ENCODE data around the gene MCCC1. TPM values are rescaled to one million over a fixed set of nuclear protein-coding genes. Genes with fewer than 3 reads are reported as not detected.

Gene MCCC1
- total RNA-seq (10 to 100 TPM; 17.7 to 37.5 (median 31.8) TPM), polyA plus RNA-seq (10 to 100 TPM; 26.4 to 31.8 TPM), total RNA-seq (24.0 reads per million, percentile 54 among the genes with 10 or more reads in this experiment)

DNA sequence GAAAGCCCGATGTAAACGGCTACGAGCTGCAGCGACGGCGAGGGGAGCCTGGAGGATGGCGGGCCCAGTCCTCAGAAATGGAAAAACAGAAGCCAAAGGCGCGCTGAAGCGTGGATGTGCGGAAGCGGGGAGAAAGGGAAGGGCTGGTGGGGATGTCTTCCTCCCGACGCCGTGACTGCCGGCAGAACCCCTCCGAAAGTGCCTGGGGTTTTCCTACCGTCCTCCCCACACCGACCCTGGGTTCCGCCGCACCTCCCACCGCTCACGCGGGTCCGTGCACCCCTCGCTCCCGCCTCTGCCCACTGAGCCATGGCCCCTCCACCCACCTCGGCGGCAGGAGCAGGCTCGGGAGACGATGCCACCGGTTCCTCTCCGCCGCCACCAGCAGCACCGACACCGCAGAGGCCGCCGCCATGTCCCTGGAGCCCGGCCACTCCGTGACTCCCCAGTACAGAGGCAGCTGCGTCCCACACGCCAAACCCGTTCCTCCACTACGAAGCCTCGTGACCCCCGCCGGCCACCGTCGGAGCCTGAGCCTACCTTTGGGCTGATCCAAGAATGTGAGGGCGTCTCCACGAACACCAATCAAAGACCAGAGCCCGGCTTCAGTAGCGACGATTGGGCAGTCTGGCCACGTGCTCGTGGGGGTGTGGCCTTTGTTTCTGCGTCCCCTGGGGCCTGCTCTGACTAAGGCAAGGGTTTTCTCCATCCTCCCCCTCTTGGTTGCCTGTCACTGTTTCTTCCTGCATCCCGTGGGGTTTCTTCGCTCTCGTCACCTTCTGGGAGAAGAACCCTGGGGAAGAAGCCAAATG, at the start of gene MCCC1:
TSS of gene MCCC1 (minus strand) at position 471 of the 812 bp plus-strand sequence. CDS start at position 415, 56 bp downstream.
- intact Hi-C loops (cut with micrococcal nuclease) = loop anchor here (1.0 to 10.0 kb wide), 19 partner anchors 63 to 1714 kb away; partner anchors contain the start of genes DCUN1D1 (in 2 of the 2), LAMP3 (in 2 of the 2), ABCC5 (in 1 of the 2) and ALG3 (in 1 of the 2)
- Histone ChIP-seq H3K36me3 (ENCODE audit: control insufficient read depth in 2 of 3, insufficient read depth in 3 of 3, low read length in 3 of 3) (peaks cover 0 to 6% (median 0%) of the 10 kb centered on the region in 3 experiments), H3K27me3 (ENCODE audit: control insufficient read depth in 2 of 2, insufficient read depth in 2 of 2, low read length in 2 of 2) (no peaks in the 10 kb centered on the region), H3K4me3 (ENCODE audit: low read length) (peak within 1 kb of the TSS; percentile 73), H3K9me3 (ENCODE audit: control insufficient read depth in 2 of 3, low read length in 3 of 3) (no peaks in the 10 kb centered on the region), H3K4me1 (ENCODE audit: control insufficient read depth in 2 of 2, insufficient read depth in 2 of 2, low read length in 2 of 2) (peaks cover 7 to 10% of the 10 kb centered on the region in 2 donors), H3K27ac (ENCODE audit: low read depth, low read length) (peak within 1 kb of the TSS; percentile 83)
- H3K4me1 Mint-ChIP-seq = peaks cover 18 to 52% (median 43%) of the 10 kb centered on the region in 7 donors
- H3K27ac Mint-ChIP-seq = peak within 1 kb of the TSS; percentile 90 to 99 (median 97)
- H3K9me3 Mint-ChIP-seq = no peaks in the 10 kb centered on the region
- ATAC-seq = peak; percentile 99
- POLR2A ChIA-PET = interaction anchor here (1.4 kb wide), 1 partner anchor 307 kb away, joined by 5 read pairs; no protein-coding TSS in a partner anchor
- DNase-seq = peak; percentile 82 to 98 (median 97)
- H3K27me3 Mint-ChIP-seq = no peaks in the 10 kb centered on the region
- H3K36me3 Mint-ChIP-seq = peaks cover 0 to 14% (median 4%) of the 10 kb centered on the region in 5 donors
- H3K4me3 Mint-ChIP-seq = peak within 1 kb of the TSS; percentile 87 to 98 (median 97)
- CTCF ChIA-PET = interaction anchor here (0.6 to 1.0 kb wide), 3 partner anchors 13 to 308 kb away, joined by 3 to 4 read pairs (median 3); no protein-coding TSS in a partner anchor

DNA sequence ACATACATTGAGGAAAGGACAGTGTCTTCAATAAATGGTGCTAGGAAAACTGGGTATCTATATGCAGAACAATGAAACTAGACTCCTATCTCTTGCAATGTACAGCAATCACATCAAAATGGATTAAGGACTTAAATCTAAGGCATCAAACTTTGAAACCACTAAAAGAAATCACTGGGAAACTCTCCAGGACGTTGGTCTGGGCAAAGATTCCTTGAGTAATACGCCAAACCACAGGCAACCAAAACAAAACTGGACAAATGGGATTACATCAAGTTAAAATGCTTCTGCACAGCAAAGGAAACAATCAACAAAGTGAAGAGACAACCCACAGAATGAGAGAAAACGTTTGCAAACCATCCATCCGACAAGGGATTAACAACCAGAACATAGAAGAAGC, 48.8 kb upstream of the MCCC1 start:
- POLR2A ChIA-PET = no interaction called here
- no peak for DNase-seq
- Mint-ChIP-seq H3K36me3 (peaks cover 0 to 8% (median 7%) of the 10 kb centered on the region in 5 donors), H3K4me3 (no peak overlapping the region), H3K4me1 (no peaks in the 10 kb centered on the region), H3K9me3 (no peaks in the 10 kb centered on the region), H3K27me3 (peaks cover 0 to 2% (median 0%) of the 10 kb centered on the region in 5 donors), H3K27ac (no peak overlapping the region)
- intact Hi-C loops (cut with micrococcal nuclease) = no loop called here
- Histone ChIP-seq H3K4me1 (ENCODE audit: control insufficient read depth in 2 of 2, insufficient read depth in 2 of 2, low read length in 2 of 2) (no peaks in the 10 kb centered on the region), H3K27ac (ENCODE audit: low read depth, low read length) (no peak overlapping the region), H3K27me3 (ENCODE audit: control insufficient read depth in 2 of 2, insufficient read depth in 2 of 2, low read length in 2 of 2) (no peaks in the 10 kb centered on the region), H3K36me3 (ENCODE audit: control insufficient read depth in 2 of 3, insufficient read depth in 3 of 3, low read length in 3 of 3) (no peaks in the 10 kb centered on the region), H3K9me3 (ENCODE audit: control insufficient read depth in 2 of 3, low read length in 3 of 3) (no peaks in the 10 kb centered on the region), H3K4me3 (ENCODE audit: low read length) (no peak overlapping the region)
- ATAC-seq = no peak
- CTCF ChIA-PET = no interaction called here

DNA sequence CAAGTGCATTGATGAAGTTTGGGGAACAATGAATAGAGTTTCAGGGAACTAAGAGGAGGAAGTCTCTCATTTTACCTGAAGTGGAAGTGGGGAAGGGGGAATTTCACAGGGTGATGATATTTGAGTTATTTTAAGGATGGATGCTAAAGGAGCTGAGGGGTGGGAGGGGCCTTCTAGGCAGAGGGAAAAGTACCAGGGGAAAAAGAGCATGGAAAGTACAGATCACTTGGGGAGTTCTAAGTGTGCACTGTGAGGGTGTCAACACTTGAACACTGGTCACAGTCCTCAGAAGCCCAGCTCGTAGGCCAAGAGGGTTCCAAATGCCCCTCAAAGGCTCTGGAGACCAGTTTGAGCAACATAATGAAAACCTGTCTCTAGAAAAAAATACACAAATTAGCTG, 45.1 kb upstream of the MCCC1 start:
- DNase-seq = no peak
- H3K4me3 Mint-ChIP-seq = no peak overlapping the region
- Histone ChIP-seq H3K9me3 (ENCODE audit: control insufficient read depth in 2 of 3, low read length in 3 of 3) (no peaks in the 10 kb centered on the region), H3K4me1 (ENCODE audit: control insufficient read depth in 2 of 2, insufficient read depth in 2 of 2, low read length in 2 of 2) (no peaks in the 10 kb centered on the region), H3K36me3 (ENCODE audit: control insufficient read depth in 2 of 3, insufficient read depth in 3 of 3, low read length in 3 of 3) (no peaks in the 10 kb centered on the region), H3K27me3 (ENCODE audit: control insufficient read depth in 2 of 2, insufficient read depth in 2 of 2, low read length in 2 of 2) (no peaks in the 10 kb centered on the region), H3K27ac (ENCODE audit: low read depth, low read length) (no peak overlapping the region), H3K4me3 (ENCODE audit: low read length) (no peak overlapping the region)
- ChIA-PET CTCF (interaction anchor here (0.6 kb wide), 1 partner anchor 983 kb away, joined by 3 read pairs; no protein-coding TSS in a partner anchor), POLR2A (interaction anchor here (0.6 kb wide), 1 partner anchor 283 kb away, joined by 4 read pairs; no protein-coding TSS in a partner anchor)
- ATAC-seq = no peak
- no peaks in the 10 kb centered on the region for H3K9me3 Mint-ChIP-seq
- intact Hi-C loops (cut with micrococcal nuclease) = no loop called here
- H3K27me3 Mint-ChIP-seq = peaks cover 0 to 2% (median 0%) of the 10 kb centered on the region in 5 donors
- H3K4me1 Mint-ChIP-seq = no peaks in the 10 kb centered on the region
- H3K36me3 Mint-ChIP-seq = peaks cover 0 to 6% (median 3%) of the 10 kb centered on the region in 5 donors
- no peak overlapping the region for H3K27ac Mint-ChIP-seq

DNA sequence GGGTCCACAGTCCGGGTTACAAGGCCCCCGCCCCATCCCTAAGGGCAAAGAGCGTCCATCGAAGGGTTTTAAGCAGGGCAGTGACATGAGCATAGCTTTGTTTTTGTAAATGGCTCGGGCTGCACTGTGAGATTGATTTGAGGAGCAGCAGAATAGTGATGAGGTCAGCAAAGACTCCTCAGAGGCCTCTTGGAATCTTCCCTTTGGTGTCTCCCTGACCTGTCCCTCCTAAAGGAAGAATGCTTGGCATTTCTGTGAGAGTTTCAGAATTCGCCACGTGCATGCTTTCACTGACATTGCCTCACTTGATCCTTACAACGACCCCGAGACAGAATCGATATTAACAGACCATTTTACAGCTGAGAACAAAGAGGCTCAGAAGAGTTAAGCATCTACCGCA, 42.9 kb upstream of the MCCC1 start:
- intact Hi-C loops (cut with micrococcal nuclease) = no loop called here
- Histone ChIP-seq H3K36me3 (ENCODE audit: control insufficient read depth in 2 of 3, insufficient read depth in 3 of 3, low read length in 3 of 3) (no peaks in the 10 kb centered on the region), H3K4me3 (ENCODE audit: low read length) (no peak overlapping the region), H3K27ac (ENCODE audit: low read depth, low read length) (no peak overlapping the region), H3K9me3 (ENCODE audit: control insufficient read depth in 2 of 3, low read length in 3 of 3) (no peaks in the 10 kb centered on the region), H3K4me1 (ENCODE audit: control insufficient read depth in 2 of 2, insufficient read depth in 2 of 2, low read length in 2 of 2) (no peaks in the 10 kb centered on the region), H3K27me3 (ENCODE audit: control insufficient read depth in 2 of 2, insufficient read depth in 2 of 2, low read length in 2 of 2) (no peaks in the 10 kb centered on the region)
- no peak overlapping the region for H3K27ac Mint-ChIP-seq
- peaks cover 0 to 2% (median 0%) of the 10 kb centered on the region in 5 donors for H3K27me3 Mint-ChIP-seq
- H3K4me1 Mint-ChIP-seq = no peaks in the 10 kb centered on the region
- no peaks in the 10 kb centered on the region for H3K9me3 Mint-ChIP-seq
- H3K4me3 Mint-ChIP-seq = no peak overlapping the region
- DNase-seq (no peak), ATAC-seq (no peak)
- H3K36me3 Mint-ChIP-seq = peaks cover 0 to 3% (median 0%) of the 10 kb centered on the region in 5 donors
- ChIA-PET POLR2A (no interaction called here), CTCF (no interaction called here)

DNA sequence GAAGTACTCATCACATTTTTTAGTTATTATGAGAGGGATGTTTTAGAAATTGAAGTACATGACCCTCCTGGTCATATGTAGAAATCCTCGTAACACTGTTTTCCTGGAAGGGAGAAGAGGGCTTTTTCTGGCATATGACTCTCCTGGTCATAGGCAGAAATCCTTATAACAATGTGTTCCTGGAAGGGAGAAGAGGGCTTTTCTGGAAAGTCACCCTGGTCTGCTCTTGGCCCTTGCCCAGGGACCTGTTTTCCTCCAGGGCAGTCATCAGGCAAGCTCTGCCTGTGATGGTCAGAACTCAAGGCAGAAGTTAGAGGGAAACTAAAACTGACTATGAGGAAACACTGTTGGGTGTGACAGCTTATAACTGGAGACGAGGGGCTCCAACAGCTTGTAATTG, 35.5 kb upstream of the MCCC1 start:
- Mint-ChIP-seq H3K27me3 (peaks cover 0 to 3% (median 0%) of the 10 kb centered on the region in 5 donors), H3K4me1 (peaks cover 0 to 11% (median 5%) of the 10 kb centered on the region in 7 donors), H3K27ac (no peak overlapping the region), H3K4me3 (no peak overlapping the region), H3K9me3 (peaks cover 0 to 11% (median 2%) of the 10 kb centered on the region in 11 donors), H3K36me3 (peaks cover 0 to 27% (median 11%) of the 10 kb centered on the region in 5 donors)
- H3K36me3 ChIP-seq (ENCODE audit: control insufficient read depth in 2 of 3, insufficient read depth in 3 of 3, low read length in 3 of 3) = no peaks in the 10 kb centered on the region
- intact Hi-C loops (cut with micrococcal nuclease) = no loop called here
- CTCF ChIA-PET = no interaction called here
- no peak overlapping the region for H3K27ac ChIP-seq (ENCODE audit: low read depth, low read length)
- POLR2A ChIA-PET = no interaction called here
- DNase-seq (no peak), ATAC-seq (no peak)
- H3K4me1 ChIP-seq (ENCODE audit: control insufficient read depth in 2 of 2, insufficient read depth in 2 of 2, low read length in 2 of 2) = no peaks in the 10 kb centered on the region
- no peak overlapping the region for H3K4me3 ChIP-seq (ENCODE audit: low read length)
- no peaks in the 10 kb centered on the region for H3K27me3 ChIP-seq (ENCODE audit: control insufficient read depth in 2 of 2, insufficient read depth in 2 of 2, low read length in 2 of 2)
- H3K9me3 ChIP-seq (ENCODE audit: control insufficient read depth in 2 of 3, low read length in 3 of 3) = no peaks in the 10 kb centered on the region

DNA sequence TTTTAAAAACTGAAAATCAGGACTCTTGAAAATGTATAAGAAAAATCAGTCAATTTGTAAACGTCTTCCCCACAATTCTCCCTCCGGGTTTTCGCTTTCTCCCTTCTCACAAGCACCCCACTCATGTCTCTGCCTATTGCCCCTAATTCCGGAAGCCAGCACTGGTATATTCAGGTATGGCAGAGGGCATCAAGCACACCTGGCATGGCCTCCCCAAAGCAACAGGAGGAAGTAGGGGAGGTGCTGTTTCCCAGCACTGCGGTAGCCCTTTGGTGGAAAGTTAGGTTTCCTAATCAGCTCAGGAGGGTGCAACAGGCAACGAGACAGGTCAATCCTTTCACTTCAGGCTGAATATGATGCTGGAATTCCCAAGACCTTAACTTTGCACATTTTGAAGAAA, 33.1 kb upstream of the MCCC1 start:
- H3K36me3 ChIP-seq (ENCODE audit: control insufficient read depth in 2 of 3, insufficient read depth in 3 of 3, low read length in 3 of 3) = no peaks in the 10 kb centered on the region
- POLR2A ChIA-PET = no interaction called here
- no peak overlapping the region for H3K4me3 Mint-ChIP-seq
- H3K36me3 Mint-ChIP-seq = peaks cover 11 to 39% (median 22%) of the 10 kb centered on the region in 5 donors
- peaks cover 2 to 27% (median 11%) of the 10 kb centered on the region in 11 donors for H3K9me3 Mint-ChIP-seq
- H3K27ac Mint-ChIP-seq = no peak overlapping the region
- no peak overlapping the region for H3K27ac ChIP-seq (ENCODE audit: low read depth, low read length)
- no peaks in the 10 kb centered on the region for H3K27me3 ChIP-seq (ENCODE audit: control insufficient read depth in 2 of 2, insufficient read depth in 2 of 2, low read length in 2 of 2)
- CTCF ChIA-PET = no interaction called here
- intact Hi-C loops (cut with micrococcal nuclease) = no loop called here
- H3K4me3 ChIP-seq (ENCODE audit: low read length) = no peak overlapping the region
- DNase-seq = no peak
- no peaks in the 10 kb centered on the region for H3K9me3 ChIP-seq (ENCODE audit: control insufficient read depth in 2 of 3, low read length in 3 of 3)
- no peak for ATAC-seq
- H3K4me1 ChIP-seq (ENCODE audit: control insufficient read depth in 2 of 2, insufficient read depth in 2 of 2, low read length in 2 of 2) = no peaks in the 10 kb centered on the region
- H3K4me1 Mint-ChIP-seq = peaks cover 0 to 11% (median 5%) of the 10 kb centered on the region in 7 donors
- peaks cover 0 to 3% (median 0%) of the 10 kb centered on the region in 5 donors for H3K27me3 Mint-ChIP-seq
